ENCODE data around the gene FOXB2.

GRCh38 chr9:77022783-77023440, 3.5 kb downstream of the FOXB2 start:
- TF ChIP-seq CTCF (IDR thresholded peaks at IDR 0.05) = no peak
- no peak for TF ChIP-seq POLR2A (IDR thresholded peaks at IDR 0.05)
